Measurements from ENCODE around the gene TXLNB.

- TF ChIP-seq CTCF (conservative IDR thresholded peaks at IDR 0.05; ENCODE audit: low read depth, low read length): no peak
- no peak for TF ChIP-seq EZH2 (IDR thresholded peaks at IDR 0.05; ENCODE audit: low read length, unreplicated experiment)
- no peak for TF ChIP-seq EZH2phosphoT487 (IDR thresholded peaks at IDR 0.05; ENCODE audit: borderline replicate concordance, low read length)
Observed at GRCh38 chr6:139242457-139243240, 49.1 kb downstream of the TXLNB start.

Data from PC-3 (cell line).